ENCODE results near the gene TM7SF2.

- TF ChIP-seq CTCF (IDR thresholded peaks at IDR 0.05 in 4 of 5, conservative IDR thresholded peaks at IDR 0.05 in 1 of 5) (no peak), POLR2A (IDR thresholded peaks at IDR 0.05) (no peak)
Measured at GRCh38 chr11:65102142-65103095, 9.3 kb upstream of the TM7SF2 start.

Data from gastrocnemius medialis (tissue), 4 donors.